ENCODE data around the gene MRFAP1L1. TPM values are rescaled to one million over a fixed set of nuclear protein-coding genes. Genes with fewer than 3 reads are reported as not detected.

Gene MRFAP1L1
- total RNA-seq, 2 donors from 2014 or later: 65.2 to 81.9 TPM

GRCh38 chr4:6684656-6685055, 25.0 kb downstream of the MRFAP1L1 start:
- TF ChIP-seq CTCF (IDR thresholded peaks at IDR 0.05) (no peak), POLR2A (IDR thresholded peaks at IDR 0.05) (no peak), POLR2AphosphoS5 (IDR thresholded peaks at IDR 0.05) (no peak)
- no peak overlapping the region for H3K4me3 ChIP-seq
- H3K27ac ChIP-seq: no peak overlapping the region
- H3K4me1 ChIP-seq (replicated peaks): peaks cover 12% of the 10 kb centered on the region
- no peaks in the 10 kb centered on the region for H3K9me3 ChIP-seq
- H3K36me3 ChIP-seq: no peaks in the 10 kb centered on the region
- DNase-seq (ENCODE audit: low spot score): no peak
- H3K27me3 ChIP-seq (replicated peaks; ENCODE audit: insufficient read depth): no peaks in the 10 kb centered on the region
- 91% methylated on average over 11 of the region's 11 CpGs for WGBS
- intact Hi-C loops (cut with DNase I): no loop called here

GRCh38 chr4:6682862-6683590, 26.6 kb downstream of the MRFAP1L1 start:
- TF ChIP-seq POLR2A (IDR thresholded peaks at IDR 0.05) (no peak), POLR2AphosphoS5 (IDR thresholded peaks at IDR 0.05) (no peak), CTCF (IDR thresholded peaks at IDR 0.05) (no peak)
- no peak overlapping the region for H3K4me3 ChIP-seq
- no peak overlapping the region for H3K27ac ChIP-seq
- H3K36me3 ChIP-seq: no peaks in the 10 kb centered on the region
- H3K9me3 ChIP-seq: no peaks in the 10 kb centered on the region
- DNase-seq (ENCODE audit: low spot score): no peak
- WGBS: 88% methylated on average over 11 of the region's 11 CpGs
- H3K27me3 ChIP-seq (replicated peaks; ENCODE audit: insufficient read depth): no peaks in the 10 kb centered on the region
- H3K4me1 ChIP-seq (replicated peaks): no peaks in the 10 kb centered on the region
- intact Hi-C loops (cut with DNase I): no loop called here

GRCh38 chr4:6681191-6681590, 28.5 kb downstream of the MRFAP1L1 start:
- Histone ChIP-seq H3K36me3 (no peaks in the 10 kb centered on the region), H3K27me3 (replicated peaks; ENCODE audit: insufficient read depth) (no peaks in the 10 kb centered on the region), H3K27ac (no peak overlapping the region), H3K9me3 (no peaks in the 10 kb centered on the region), H3K4me1 (replicated peaks) (peaks cover 9% of the 10 kb centered on the region), H3K4me3 (no peak overlapping the region)
- no peak for DNase-seq (ENCODE audit: low spot score)
- WGBS: 85% methylated on average over 9 of the region's 9 CpGs
- no peak for TF ChIP-seq POLR2AphosphoS5 (IDR thresholded peaks at IDR 0.05)
- TF ChIP-seq CTCF (IDR thresholded peaks at IDR 0.05): no peak
- TF ChIP-seq POLR2A (IDR thresholded peaks at IDR 0.05): no peak
- intact Hi-C loops (cut with DNase I): no loop called here

GRCh38 chr4:6680372-6681034, 29.2 kb downstream of the MRFAP1L1 start:
- WGBS: 86% methylated on average over 10 of the region's 10 CpGs

More at GRCh38 chr4:6680372-6681034, 29.2 kb downstream of the MRFAP1L1 start:
- peaks cover 16% of the 10 kb centered on the region for H3K4me1 ChIP-seq (replicated peaks)
- no peak for DNase-seq (ENCODE audit: low spot score)
- H3K27ac ChIP-seq: no peak overlapping the region
- no peaks in the 10 kb centered on the region for H3K27me3 ChIP-seq (replicated peaks; ENCODE audit: insufficient read depth)
- no peaks in the 10 kb centered on the region for H3K9me3 ChIP-seq
- H3K36me3 ChIP-seq: no peaks in the 10 kb centered on the region
- no peak overlapping the region for H3K4me3 ChIP-seq
- TF ChIP-seq CTCF (IDR thresholded peaks at IDR 0.05) (no peak), POLR2AphosphoS5 (IDR thresholded peaks at IDR 0.05) (no peak), POLR2A (IDR thresholded peaks at IDR 0.05) (no peak)
- intact Hi-C loops (cut with DNase I): no loop called here
